ENCODE data around the gene SBK2.
"Not testable (repeated sequence)": the region's sequence is repeated elsewhere in the genome, so short reads cannot be mapped to it uniquely, and the experiment has no call there.

The SBK2 gene

GRCh38 chr19:55536951-55537740 lies at the start of gene SBK2:
Gene SBK2 (minus strand): TSS chr19:55537133. CDS start chr19:55536294, 839 bp downstream.
- peak; percentile 65 for DNase-seq

DNA sequence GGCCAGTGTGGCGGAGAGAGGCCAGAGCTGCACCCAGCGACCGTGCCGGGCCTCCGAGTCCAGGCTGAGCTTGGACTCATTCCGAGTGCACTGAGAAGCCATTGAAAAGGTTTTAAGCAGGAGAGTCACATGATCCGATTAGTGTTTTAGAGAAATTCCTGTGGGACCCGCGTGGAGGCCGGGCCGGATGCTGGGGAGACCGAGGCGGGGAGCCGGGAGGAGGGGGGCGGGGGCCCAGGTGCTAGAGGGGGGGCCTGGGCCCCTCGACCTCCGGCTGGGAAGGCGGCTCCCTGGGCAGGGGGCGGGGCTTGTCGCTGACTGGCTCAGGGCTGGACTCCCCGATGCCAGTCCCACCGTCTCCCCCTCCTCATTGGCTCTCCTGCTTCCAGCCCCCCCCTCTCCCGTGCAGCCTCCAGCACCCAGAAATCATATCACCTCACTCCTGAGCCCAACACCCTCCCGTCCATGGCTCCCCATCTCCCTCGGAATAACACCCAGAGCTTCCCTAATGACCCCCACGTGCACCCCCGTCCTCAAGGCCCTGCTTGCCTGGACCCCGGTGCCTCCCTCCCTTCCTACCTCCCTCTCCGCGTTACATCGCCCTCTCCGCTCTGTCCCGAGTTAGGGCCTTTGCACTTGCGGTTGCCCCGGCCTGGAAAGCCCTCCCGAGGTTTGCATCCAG lies 48.9 kb upstream of the SBK2 start:
- peak; percentile 92 for DNase-seq

- DNase-seq: no peak
Observed at GRCh38 chr19:55584871-55585270, 47.9 kb upstream of the SBK2 start.

GRCh38 chr19:55583897-55584296 lies 47.0 kb upstream of the SBK2 start:
- DNase-seq: not testable (repeated sequence)

DNA sequence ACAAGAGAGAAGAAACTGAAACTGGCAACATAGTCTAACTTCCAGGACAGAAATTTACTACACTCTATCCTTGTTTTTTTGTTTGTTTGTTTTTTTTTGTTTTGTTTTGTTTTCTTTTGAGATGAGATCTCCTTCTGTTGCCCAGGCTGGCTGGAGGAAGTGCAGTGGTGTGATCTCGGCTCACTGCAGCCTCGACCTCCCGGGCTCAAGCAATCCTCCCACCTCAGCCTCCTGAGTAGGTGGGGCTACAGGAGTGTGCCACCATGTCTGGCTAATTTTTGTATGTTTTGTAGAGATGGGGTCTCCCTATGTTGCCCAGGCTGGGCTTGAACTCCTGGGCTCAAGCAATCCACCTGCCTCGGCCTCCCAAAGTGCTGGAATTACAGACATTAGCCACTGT lies 45.4 kb upstream of the SBK2 start:
- DNase-seq: not testable (repeated sequence)

DNA sequence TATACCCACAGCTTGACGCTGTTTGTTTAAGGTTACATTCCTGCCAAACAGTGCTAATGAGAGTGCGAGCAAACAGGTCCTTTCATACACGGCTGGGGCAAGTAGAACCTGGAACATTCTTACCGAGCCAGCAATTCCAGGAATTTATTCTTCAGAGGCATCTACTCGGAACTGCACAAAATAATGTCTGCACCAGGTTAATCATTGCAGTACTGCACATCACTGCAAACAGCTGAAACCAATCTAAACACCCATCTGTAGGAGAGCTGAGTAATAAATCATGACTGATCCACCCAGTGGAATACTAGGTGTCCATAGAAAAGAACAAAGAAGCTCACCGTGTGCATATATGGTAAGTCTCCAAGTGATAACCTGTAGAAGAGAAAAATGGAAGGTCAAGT lies 44.9 kb upstream of the SBK2 start:
- DNase-seq: no peak

GRCh38 chr19:55581145-55581822 lies 44.4 kb upstream of the SBK2 start:
- DNase-seq: no peak

DNA sequence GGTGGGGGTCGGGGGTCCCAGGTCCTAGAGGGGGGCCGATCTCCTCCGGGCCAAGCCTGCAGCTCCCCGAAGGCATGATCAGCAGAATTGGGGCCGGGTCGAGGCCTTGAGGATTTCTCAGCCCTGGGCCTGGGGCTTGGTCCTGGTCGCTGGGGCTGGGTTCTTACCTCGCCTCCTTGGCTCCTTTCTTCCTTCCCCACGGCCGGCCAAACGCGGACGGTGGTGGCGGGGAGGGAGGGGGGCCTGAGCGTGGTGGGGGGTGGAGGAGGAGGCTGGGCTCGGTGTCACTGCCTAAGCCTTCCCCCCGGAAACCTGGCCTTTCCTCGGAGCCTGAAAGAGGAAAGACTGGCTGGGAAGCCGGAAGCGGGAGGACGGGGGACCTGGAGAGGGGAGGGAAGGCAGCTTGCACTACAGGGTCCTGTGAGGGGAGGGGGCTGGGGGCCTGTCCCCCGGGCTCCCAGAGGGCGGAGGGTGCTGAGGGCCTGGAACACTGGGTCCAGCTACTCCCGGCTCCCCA lies 43.8 kb upstream of the SBK2 start, which contains the start of gene ZNF579:
TSS of gene ZNF579 (minus strand) at position 221 of the 517 bp plus-strand sequence. CDS start 1,209 bp downstream, outside the sequence.
- peak; percentile 96 for DNase-seq

DNA sequence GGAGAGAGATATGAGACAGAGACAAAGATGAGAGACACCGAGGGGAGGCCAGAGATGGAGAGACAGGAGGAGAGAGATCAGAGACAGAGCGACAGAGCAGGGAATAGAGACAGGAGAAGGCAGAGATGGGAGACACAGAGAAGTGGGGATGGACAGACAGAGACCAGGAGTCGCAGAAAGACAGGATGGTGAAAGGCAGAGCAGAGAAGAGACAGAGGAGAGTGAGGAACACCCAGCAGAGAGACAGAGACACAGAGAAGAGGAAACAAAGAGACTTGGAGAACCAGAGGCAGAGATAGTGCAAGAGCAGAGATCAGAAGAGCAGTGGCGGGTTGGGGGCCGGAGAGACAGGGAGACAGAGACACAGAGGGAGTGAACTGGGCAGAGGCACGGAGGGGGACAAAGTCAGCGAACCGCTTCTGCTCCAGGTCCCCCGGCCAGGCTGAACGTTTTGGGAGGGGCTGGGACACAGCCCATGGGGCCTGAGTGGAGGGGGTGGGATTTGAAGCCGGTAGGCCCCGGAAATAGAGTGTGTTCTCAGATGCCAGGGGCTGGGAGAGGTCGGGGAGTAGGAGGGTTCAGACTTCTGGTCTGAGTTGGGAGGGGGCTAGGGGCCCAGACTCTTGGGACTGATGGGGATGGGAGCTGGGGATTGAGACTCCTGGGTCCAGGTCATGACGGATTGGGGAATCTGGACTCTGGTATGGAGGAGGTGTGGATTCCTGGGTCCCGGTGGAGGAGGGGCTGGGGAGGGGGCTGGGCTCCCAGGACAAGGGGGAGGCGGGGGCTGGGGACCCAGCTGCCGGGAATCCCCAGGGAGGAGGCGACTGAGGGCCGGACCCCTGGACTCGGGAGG lies 43.1 kb upstream of the SBK2 start:
- DNase-seq: peak; percentile 59

GRCh38 chr19:55578761-55579747 lies 42.1 kb upstream of the SBK2 start:
- DNase-seq: no peak

DNA sequence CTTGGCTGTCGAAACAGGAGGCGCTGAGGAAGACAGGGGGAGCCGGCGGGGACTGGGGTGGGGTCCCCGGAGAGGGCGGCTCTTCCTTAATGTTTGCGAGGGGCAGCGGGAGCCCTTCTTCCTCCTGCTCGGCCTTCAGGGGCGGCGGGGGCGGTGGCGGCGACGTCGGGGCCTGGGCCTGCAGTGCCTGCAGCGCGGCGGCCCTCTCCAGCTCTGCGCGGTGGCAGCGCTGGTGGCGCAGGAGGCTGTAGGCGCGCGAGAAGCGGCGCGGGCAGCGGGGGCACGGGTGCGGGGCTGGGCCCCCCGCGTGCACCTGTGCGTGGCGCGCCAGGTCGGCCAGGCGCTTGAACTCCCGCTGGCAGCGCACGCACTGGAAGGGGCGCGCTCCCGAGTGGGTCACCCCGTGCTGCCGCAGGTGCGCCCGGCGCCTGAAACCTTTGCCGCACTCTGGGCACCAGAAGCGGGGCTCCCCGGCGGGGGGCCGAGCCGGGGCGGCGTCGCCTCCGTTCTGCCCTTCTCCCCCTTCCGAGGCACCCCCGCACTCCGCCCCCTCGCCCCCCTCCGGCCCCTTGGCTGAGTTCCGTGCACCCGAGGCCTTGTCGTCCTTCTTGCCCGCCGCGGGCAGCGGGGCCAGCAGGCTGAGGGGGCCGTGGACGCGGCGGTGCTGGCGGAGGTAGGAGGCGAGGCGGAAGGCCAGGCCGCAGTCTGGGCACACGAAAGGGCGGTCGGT lies 41.3 kb upstream of the SBK2 start:
- no peak for DNase-seq

GRCh38 chr19:55576746-55577145 lies 39.8 kb upstream of the SBK2 start:
- no peak for DNase-seq

GRCh38 chr19:55573929-55574328 lies 37.0 kb upstream of the SBK2 start:
- DNase-seq: not testable (repeated sequence)

DNA sequence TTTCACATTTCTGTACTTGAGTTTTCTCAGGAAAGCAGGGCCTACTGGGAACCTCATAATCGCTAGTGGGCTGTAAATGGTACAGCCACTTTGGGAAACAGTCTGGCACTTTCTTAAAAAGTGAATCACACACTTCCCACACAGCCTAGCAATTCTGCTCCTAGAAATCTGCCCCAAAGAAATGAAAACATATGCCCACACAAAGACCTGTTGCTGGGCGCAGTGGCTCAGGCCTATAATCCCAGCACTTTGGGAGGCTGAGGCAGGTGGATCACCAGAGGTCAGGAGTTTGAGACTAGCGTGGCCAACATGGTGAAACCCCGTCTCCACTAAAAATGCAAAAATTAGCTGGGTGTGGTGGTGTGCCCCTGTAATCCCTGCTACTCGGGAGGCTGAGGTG lies 32.5 kb upstream of the SBK2 start:
- DNase-seq: not testable (repeated sequence)

GRCh38 chr19:55567708-55568328 lies 30.9 kb upstream of the SBK2 start:
- no peak for DNase-seq

GRCh38 chr19:55566823-55567222 lies 29.9 kb upstream of the SBK2 start:
- no peak for DNase-seq

DNA sequence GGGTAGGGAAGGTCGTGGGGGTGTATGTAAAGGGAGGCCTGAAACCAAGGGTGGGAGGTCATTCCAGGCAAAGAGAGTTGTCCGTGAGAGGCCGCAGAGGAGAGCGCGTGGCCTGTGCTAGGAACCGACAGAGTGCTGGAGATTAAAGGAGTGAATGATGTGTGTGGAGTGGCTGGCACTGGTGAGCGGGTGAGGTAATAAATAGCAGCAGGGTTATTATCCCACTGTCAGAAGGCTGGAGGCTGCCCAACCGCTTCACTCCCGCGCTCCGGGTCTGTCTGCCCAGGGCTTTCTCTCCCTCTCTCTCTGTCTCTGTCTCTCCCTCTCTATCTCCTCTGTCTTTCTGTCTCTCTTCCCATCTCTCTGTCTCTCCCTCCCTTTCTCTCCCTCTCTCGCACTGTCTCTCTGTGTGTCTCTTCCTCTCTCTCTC lies 26.3 kb upstream of the SBK2 start:
- DNase-seq: no peak

DNA sequence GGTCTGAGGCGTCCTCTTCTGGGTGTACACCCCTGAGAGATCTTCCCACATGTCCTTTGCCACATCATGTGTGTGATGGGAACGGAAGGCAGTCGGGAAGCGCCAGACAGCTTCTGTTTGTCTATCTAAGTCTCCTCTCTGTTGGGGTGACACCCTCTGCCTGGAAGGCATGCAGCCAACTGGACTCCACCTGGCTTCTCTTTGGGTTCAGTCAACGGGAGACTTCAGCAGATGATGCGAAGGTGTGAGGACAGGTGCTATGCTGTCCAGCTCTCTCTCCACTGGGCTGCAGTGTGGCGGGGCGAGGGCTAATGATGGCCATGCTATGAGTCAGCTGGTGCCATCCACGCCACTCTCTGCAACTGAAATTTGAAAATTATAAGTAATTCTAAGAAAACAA lies 22.8 kb upstream of the SBK2 start:
- no peak for DNase-seq

DNA sequence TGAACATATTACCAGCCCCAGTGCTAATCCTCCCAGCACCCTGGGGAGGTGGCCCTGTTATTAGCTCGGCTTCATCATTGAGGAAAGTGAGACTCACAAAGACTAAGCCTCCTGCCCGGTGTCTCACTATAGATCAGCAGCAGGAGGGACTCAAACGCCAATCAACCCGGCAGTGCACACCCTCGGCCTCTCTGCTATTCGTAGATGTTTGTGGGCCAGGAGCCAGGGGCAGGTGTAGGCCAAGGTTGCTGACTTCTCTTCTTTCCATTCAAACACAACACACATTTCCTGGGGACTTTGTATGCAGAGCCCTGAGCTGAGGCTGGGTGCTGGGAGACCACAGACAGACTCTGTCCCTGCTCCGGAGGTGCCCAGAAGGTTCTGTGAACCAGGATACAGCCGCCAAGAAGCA lies 17.8 kb upstream of the SBK2 start:
- DNase-seq: no peak

DNA sequence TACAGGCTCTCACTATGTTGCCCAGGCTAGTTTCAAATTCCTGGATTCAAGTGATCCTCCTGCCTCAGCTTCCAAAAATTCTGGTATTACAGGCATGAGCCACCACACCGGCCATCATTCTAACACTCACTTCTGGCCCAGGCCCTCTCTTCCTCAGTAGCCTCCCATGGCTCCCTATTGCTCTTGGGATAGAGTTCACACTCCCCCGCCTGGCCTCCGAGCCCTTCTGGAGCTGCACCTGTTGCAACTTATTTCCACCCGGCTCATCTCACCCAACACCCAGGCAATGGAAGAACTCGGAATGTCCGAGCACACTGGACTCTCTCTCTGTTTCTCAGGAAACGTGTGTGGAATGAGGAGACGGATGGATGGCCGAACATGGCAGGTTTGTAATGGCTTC lies 17.4 kb upstream of the SBK2 start:
- DNase-seq: no peak
